ENCODE measurements around the gene SPATS2. TPM values are rescaled to one million over a fixed set of nuclear protein-coding genes. Genes with fewer than 3 reads are reported as not detected.

Gene SPATS2
- total and polyA plus RNA-seq, 2 of the 4 experiments (the other 2 are of a cell fraction), result 50.6 to 63.3 TPM

- no peak overlapping the region for H4K5ac ChIP-seq (ENCODE audit: low read depth, low read length)
- no peak overlapping the region for H4K8ac ChIP-seq (ENCODE audit: low read depth in 2 of 2, low read length in 2 of 2)
- POLR2A ChIA-PET (ENCODE audit: unreplicated experiment), result no interaction called here
- 92% methylated on average over 2 of the region's 6 CpGs; no CpG with 5 or more reads in 1 of the 2 experiments for WGBS, 2 experiments (ENCODE audit: extremely low coverage in 2 of 2, insufficient read length in 1 of 2)
- H2AK9ac ChIP-seq (replicated peaks; ENCODE audit: low read depth, low read length, poor library complexity), result no peak overlapping the region
- no peak overlapping the region for H3K4me3 ChIP-seq (ENCODE audit: insufficient read depth, low read depth, low read length)
- dilution Hi-C loops (cut with HindIII; ENCODE audit: low sequenced_read_pairs, unreplicated experiment) (no loop called here), intact Hi-C loops (cut with micrococcal nuclease) (no loop called here), in situ Hi-C loops (cut with MboI; ENCODE audit: low sequenced_read_pairs) (no loop called here)
- H2BK5ac ChIP-seq (ENCODE audit: low read depth, low read length, poor library complexity, severe bottlenecking), result no peak overlapping the region
- H2BK20ac ChIP-seq (ENCODE audit: low read depth, low read length), result no peak overlapping the region
- no peaks in the 10 kb centered on the region for H3K9me1 ChIP-seq (ENCODE audit: insufficient read depth, low read length)
- H2AK5ac ChIP-seq (ENCODE audit: low read depth, low read length), result no peak overlapping the region
- no peak overlapping the region for H3K56ac ChIP-seq (ENCODE audit: extremely low read depth, insufficient read depth, low read length)
- H3K4ac ChIP-seq (ENCODE audit: low read depth, low read length), result no peak overlapping the region
- no TSS peak for BruUV-seq (replicated peaks)
- no peak for TF ChIP-seq RAD21 (IDR thresholded peaks at IDR 0.05; ENCODE audit: low read length)
- H3K27me3 ChIP-seq (ENCODE audit: control insufficient read depth, insufficient read depth, low read length), result peaks cover 36% of the 10 kb centered on the region
- no peak overlapping the region for H3K14ac ChIP-seq (replicated peaks; ENCODE audit: low read depth, low read length)
- no peak overlapping the region for H4K91ac ChIP-seq (ENCODE audit: insufficient read depth, low read depth, low read length)
- DNase-seq (no peak), ATAC-seq (ENCODE audit: low read depth) (no peak)
- no peak overlapping the region for H2BK120ac ChIP-seq (ENCODE audit: low read depth, low read length)
- H2AFZ ChIP-seq (replicated peaks; ENCODE audit: low read length, poor library complexity), result no peak overlapping the region
- no peak overlapping the region for H3K9ac ChIP-seq (ENCODE audit: low read depth, low read length)
- no peak overlapping the region for H3K27ac ChIP-seq (ENCODE audit: insufficient read depth, low read length)
- H3K9me3 ChIP-seq (ENCODE audit: control insufficient read depth, insufficient read depth, low read length), result no peaks in the 10 kb centered on the region
- 0 out of 2 replicates have a peak, but pooled peaks cover 2% of the 10 kb centered on the region for H3K4me1 ChIP-seq (ENCODE audit: control insufficient read depth, insufficient read depth, low read length)
- H3K4me2 ChIP-seq (ENCODE audit: low read depth, low read length), result no peak overlapping the region
- H3K36me3 ChIP-seq (ENCODE audit: control insufficient read depth, insufficient read depth, low read length), result no peaks in the 10 kb centered on the region
- no peaks in the 10 kb centered on the region for H3K79me1 ChIP-seq (ENCODE audit: low read depth in 1 of 2, low read length in 2 of 2)
- H4K20me1 ChIP-seq (ENCODE audit: insufficient read depth, low read length), result no peaks in the 10 kb centered on the region; the same call in 1 of the 2 replicates
- no peak overlapping the region for H3K23ac ChIP-seq (ENCODE audit: low read depth, low read length)
- no peak overlapping the region for H2BK15ac ChIP-seq (ENCODE audit: low read depth, low read length)
- CTCF ChIA-PET, result interaction anchor here (0.6 to 1.7 kb wide), 2 partner anchors 17 to 177 kb away, joined by 3 to 4 read pairs; no protein-coding TSS in a partner anchor
- H3K18ac ChIP-seq (ENCODE audit: low read depth, low read length), result no peak overlapping the region
These were observed 168.8 kb downstream of the SPATS2 start for GRCh38 chr12:49535921-49536525.

Measured in IMR-90 (cell line).